ES-I3 (cell line): ENCODE results near the gene KCNMB2.

Experiments
- H3K36me3 ChIP-seq: 2 replicates; pipeline ENCODE4 v1.6.1; 2013; ENCODE audit warnings: mild to moderate bottlenecking, low read length, control low read depth, moderate library complexity; ENCODE audit not compliant: insufficient read depth
- H3K4me1 ChIP-seq: 2 replicates; pipeline ENCODE4 v1.6.1; 2013; ENCODE audit warnings: mild to moderate bottlenecking, control low read depth, low read length; ENCODE audit not compliant: insufficient read depth
- H3K9ac ChIP-seq: 2 replicates; pipeline ENCODE4 v1.6.1; 2013; ENCODE audit warnings: low read depth, mild to moderate bottlenecking, low read length, moderate library complexity
- H3K9me3 ChIP-seq: 2 replicates; pipeline ENCODE4 v1.6.1; 2013; ENCODE audit warnings: mild to moderate bottlenecking, low read length, moderate library complexity; ENCODE audit not compliant: control insufficient read depth, insufficient read depth

KCNMB2 gene

GRCh38 chr3:178808748-178809147 is 272.5 kb downstream of the KCNMB2 start:
- Histone ChIP-seq H3K9ac (no peak overlapping the region), H3K36me3 (no peaks in the 10 kb centered on the region), H3K4me1 (no peaks in the 10 kb centered on the region; the same call in none of the 2 replicates), H3K9me3 (no peaks in the 10 kb centered on the region)

- Histone ChIP-seq H3K9me3 (no peaks in the 10 kb centered on the region), H3K9ac (no peak overlapping the region), H3K36me3 (no peaks in the 10 kb centered on the region), H3K4me1 (no peaks in the 10 kb centered on the region; the same call in none of the 2 replicates)
Observed at GRCh38 chr3:178810181-178810580, 273.9 kb downstream of the KCNMB2 start.

GRCh38 chr3:178822722-178823121 is 286.5 kb downstream of the KCNMB2 start:
- Histone ChIP-seq H3K9ac (no peak overlapping the region), H3K36me3 (no peaks in the 10 kb centered on the region), H3K9me3 (no peaks in the 10 kb centered on the region), H3K4me1 (peaks cover 12% of the 10 kb centered on the region; the same call in 1 of the 2 replicates)

- Histone ChIP-seq H3K4me1 (peaks cover 17% of the 10 kb centered on the region; the same call in 1 of the 2 replicates), H3K9ac (no peak overlapping the region), H3K36me3 (no peaks in the 10 kb centered on the region), H3K9me3 (no peaks in the 10 kb centered on the region)
Observed at GRCh38 chr3:178823150-178823549, 286.9 kb downstream of the KCNMB2 start.

- Histone ChIP-seq H3K9ac (no peak overlapping the region), H3K9me3 (no peaks in the 10 kb centered on the region), H3K36me3 (no peaks in the 10 kb centered on the region)
Observed at GRCh38 chr3:178823591-178824246, 287.5 kb downstream of the KCNMB2 start.

GRCh38 chr3:178826435-178827123 is 290.3 kb downstream of the KCNMB2 start:
- peaks cover 20% of the 10 kb centered on the region; the same call in 1 of the 2 replicates for H3K4me1 ChIP-seq
- no peaks in the 10 kb centered on the region for H3K36me3 ChIP-seq
- no peaks in the 10 kb centered on the region for H3K9me3 ChIP-seq
- H3K9ac ChIP-seq, result no peak overlapping the region

More at GRCh38 chr3:178823591-178824246, 287.5 kb downstream of the KCNMB2 start:
- H3K4me1 ChIP-seq, result peaks cover 20% of the 10 kb centered on the region; the same call in 1 of the 2 replicates

GRCh38 chr3:178827285-178827856 is 291.1 kb downstream of the KCNMB2 start:
- Histone ChIP-seq H3K4me1 (peaks cover 20% of the 10 kb centered on the region; the same call in 1 of the 2 replicates), H3K36me3 (no peaks in the 10 kb centered on the region), H3K9me3 (no peaks in the 10 kb centered on the region), H3K9ac (no peak overlapping the region)

GRCh38 chr3:178833695-178834094 is 297.5 kb downstream of the KCNMB2 start:
- H3K9me3 ChIP-seq, result no peaks in the 10 kb centered on the region
- H3K9ac ChIP-seq, result no peak overlapping the region
- H3K4me1 ChIP-seq, result no peaks in the 10 kb centered on the region
- H3K36me3 ChIP-seq, result no peaks in the 10 kb centered on the region

- Histone ChIP-seq H3K9ac (no peak overlapping the region), H3K4me1 (no peaks in the 10 kb centered on the region), H3K9me3 (no peaks in the 10 kb centered on the region), H3K36me3 (no peaks in the 10 kb centered on the region)
Observed at GRCh38 chr3:178835033-178835432, 298.8 kb downstream of the KCNMB2 start.

- Histone ChIP-seq H3K9ac (no peak overlapping the region), H3K4me1 (no peaks in the 10 kb centered on the region), H3K36me3 (no peaks in the 10 kb centered on the region), H3K9me3 (0 out of 2 replicates have a peak, but pooled peaks cover 3% of the 10 kb centered on the region)
Observed at GRCh38 chr3:178837512-178837911, 301.3 kb downstream of the KCNMB2 start.

GRCh38 chr3:178840586-178840985 is 304.4 kb downstream of the KCNMB2 start:
- no peaks in the 10 kb centered on the region for H3K36me3 ChIP-seq
- H3K9me3 ChIP-seq, result 0 out of 2 replicates have a peak, but pooled peaks cover 3% of the 10 kb centered on the region
- H3K9ac ChIP-seq, result no peak overlapping the region
- no peaks in the 10 kb centered on the region; the same call in 1 of the 2 replicates for H3K4me1 ChIP-seq

GRCh38 chr3:178841011-178841410 is 304.8 kb downstream of the KCNMB2 start:
- Histone ChIP-seq H3K9me3 (0 out of 2 replicates have a peak, but pooled peaks cover 3% of the 10 kb centered on the region), H3K9ac (no peak overlapping the region), H3K36me3 (no peaks in the 10 kb centered on the region), H3K4me1 (no peaks in the 10 kb centered on the region; the same call in 1 of the 2 replicates)

GRCh38 chr3:178844916-178845315 is 308.7 kb downstream of the KCNMB2 start:
- H3K9ac ChIP-seq, result no peak overlapping the region
- H3K9me3 ChIP-seq, result 0 out of 2 replicates have a peak, but pooled peaks cover 3% of the 10 kb centered on the region
- H3K36me3 ChIP-seq, result no peaks in the 10 kb centered on the region; the same call in 1 of the 2 replicates
- no peaks in the 10 kb centered on the region; the same call in 1 of the 2 replicates for H3K4me1 ChIP-seq

GRCh38 chr3:178845420-178846118 is 309.3 kb downstream of the KCNMB2 start:
- H3K9me3 ChIP-seq, result 0 out of 2 replicates have a peak, but pooled peaks cover 3% of the 10 kb centered on the region
- H3K4me1 ChIP-seq, result no peaks in the 10 kb centered on the region; the same call in 1 of the 2 replicates
- no peak overlapping the region for H3K9ac ChIP-seq
- no peaks in the 10 kb centered on the region; the same call in 1 of the 2 replicates for H3K36me3 ChIP-seq
